ENCODE measurements around the gene HDAC4.

The HDAC4 gene

GRCh38 chr2:239154971-239155805 lies 245.6 kb downstream of the HDAC4 start:
- H3K27me3 ChIP-seq (ENCODE audit: insufficient read depth, low read length): no peaks in the 10 kb centered on the region
- H3F3A ChIP-seq (ENCODE audit: insufficient read depth, low read length): no peaks in the 10 kb centered on the region
- no peaks in the 10 kb centered on the region for H3K9me3 ChIP-seq (ENCODE audit: low read length)
- no peaks in the 10 kb centered on the region for H4K20me1 ChIP-seq (ENCODE audit: insufficient read depth, low read length)
- no peaks in the 10 kb centered on the region for H3K79me2 ChIP-seq (ENCODE audit: insufficient read depth, low read length)
- no peak overlapping the region for H3K9ac ChIP-seq (ENCODE audit: low read length)
- H3K36me3 ChIP-seq (ENCODE audit: insufficient read depth, low read length): no peaks in the 10 kb centered on the region
- no peak overlapping the region for H3K4me2 ChIP-seq (ENCODE audit: low read length)
- no peak overlapping the region for H3K4me3 ChIP-seq (ENCODE audit: low read depth, low read length, poor library complexity, severe bottlenecking)
- H3K9me2 ChIP-seq (ENCODE audit: low read depth, low read length): no peaks in the 10 kb centered on the region
- H3K27ac ChIP-seq (ENCODE audit: low read depth, low read length, poor library complexity, severe bottlenecking): no peak overlapping the region
- no peak overlapping the region for H2AFZ ChIP-seq (ENCODE audit: low read length)
- no peaks in the 10 kb centered on the region for H3K4me1 ChIP-seq (ENCODE audit: insufficient read depth, low read length, severe bottlenecking)
- no peak for TF ChIP-seq EZH2 (IDR thresholded peaks at IDR 0.05; ENCODE audit: borderline replicate concordance, low read length)
- TF ChIP-seq, protein P1, sequence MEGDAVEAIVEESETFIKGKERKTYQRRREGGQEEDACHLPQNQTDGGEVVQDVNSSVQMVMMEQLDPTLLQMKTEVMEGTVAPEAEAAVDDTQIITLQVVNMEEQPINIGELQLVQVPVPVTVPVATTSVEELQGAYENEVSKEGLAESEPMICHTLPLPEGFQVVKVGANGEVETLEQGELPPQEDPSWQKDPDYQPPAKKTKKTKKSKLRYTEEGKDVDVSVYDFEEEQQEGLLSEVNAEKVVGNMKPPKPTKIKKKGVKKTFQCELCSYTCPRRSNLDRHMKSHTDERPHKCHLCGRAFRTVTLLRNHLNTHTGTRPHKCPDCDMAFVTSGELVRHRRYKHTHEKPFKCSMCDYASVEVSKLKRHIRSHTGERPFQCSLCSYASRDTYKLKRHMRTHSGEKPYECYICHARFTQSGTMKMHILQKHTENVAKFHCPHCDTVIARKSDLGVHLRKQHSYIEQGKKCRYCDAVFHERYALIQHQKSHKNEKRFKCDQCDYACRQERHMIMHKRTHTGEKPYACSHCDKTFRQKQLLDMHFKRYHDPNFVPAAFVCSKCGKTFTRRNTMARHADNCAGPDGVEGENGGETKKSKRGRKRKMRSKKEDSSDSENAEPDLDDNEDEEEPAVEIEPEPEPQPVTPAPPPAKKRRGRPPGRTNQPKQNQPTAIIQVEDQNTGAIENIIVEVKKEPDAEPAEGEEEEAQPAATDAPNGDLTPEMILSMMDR (IDR thresholded peaks at IDR 0.05; ENCODE audit: low read length): no peak

DNA sequence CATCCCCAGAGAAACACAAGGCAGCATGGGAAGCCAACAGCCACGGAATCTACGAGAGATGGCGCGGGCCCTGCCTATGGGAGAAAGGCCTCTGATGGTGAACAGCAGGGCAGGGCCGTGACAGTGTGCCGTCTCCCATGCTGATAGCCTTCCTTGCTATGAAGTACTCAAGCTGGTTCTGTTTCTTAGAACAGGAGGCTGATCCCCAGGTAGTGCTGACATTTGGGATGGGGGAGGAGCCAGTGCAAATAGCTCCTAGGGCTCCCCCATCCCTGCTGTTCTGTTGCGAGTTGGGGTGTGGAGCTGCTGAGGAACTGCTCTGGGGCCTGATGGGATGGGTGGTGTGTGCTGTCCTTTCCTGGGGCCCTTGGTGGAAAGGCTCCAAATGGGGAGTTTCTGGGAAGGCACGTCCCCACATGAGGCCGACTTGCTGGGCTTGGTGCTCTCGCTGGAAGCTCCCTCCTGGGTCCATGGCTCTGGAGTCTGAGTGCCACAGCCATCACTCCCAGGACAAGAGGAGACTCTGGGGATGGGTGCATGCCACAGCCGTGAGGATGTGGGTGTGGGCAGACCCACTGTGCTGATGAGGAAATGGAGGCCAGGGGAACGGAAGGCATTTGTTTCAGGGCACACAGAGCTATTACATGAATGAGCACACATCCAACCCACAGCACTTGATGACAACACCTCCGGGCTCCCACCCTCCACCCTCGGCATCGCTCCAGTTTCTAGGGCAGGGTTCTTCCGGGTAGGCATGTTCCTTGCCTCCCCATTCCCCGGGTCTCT lies 246.8 kb downstream of the HDAC4 start:
- no peaks in the 10 kb centered on the region for H3K27me3 ChIP-seq (ENCODE audit: insufficient read depth, low read length)
- no peaks in the 10 kb centered on the region for H3K9me2 ChIP-seq (ENCODE audit: low read depth, low read length)
- H3K79me2 ChIP-seq (ENCODE audit: insufficient read depth, low read length): no peaks in the 10 kb centered on the region
- H2AFZ ChIP-seq (ENCODE audit: low read length): no peak overlapping the region
- no peaks in the 10 kb centered on the region for H3K9me3 ChIP-seq (ENCODE audit: low read length)
- H3K4me3 ChIP-seq (ENCODE audit: low read depth, low read length, poor library complexity, severe bottlenecking): no peak overlapping the region
- H3K9ac ChIP-seq (ENCODE audit: low read length): no peak overlapping the region
- no peak overlapping the region for H3K27ac ChIP-seq (ENCODE audit: low read depth, low read length, poor library complexity, severe bottlenecking)
- no peak for TF ChIP-seq EZH2 (IDR thresholded peaks at IDR 0.05; ENCODE audit: borderline replicate concordance, low read length)
- TF ChIP-seq, protein P1 (IDR thresholded peaks at IDR 0.05; ENCODE audit: low read length): no peak
- H4K20me1 ChIP-seq (ENCODE audit: insufficient read depth, low read length): no peaks in the 10 kb centered on the region
- H3K36me3 ChIP-seq (ENCODE audit: insufficient read depth, low read length): no peaks in the 10 kb centered on the region
- no peak overlapping the region for H3K4me2 ChIP-seq (ENCODE audit: low read length)
- no peaks in the 10 kb centered on the region for H3F3A ChIP-seq (ENCODE audit: insufficient read depth, low read length)
- no peaks in the 10 kb centered on the region for H3K4me1 ChIP-seq (ENCODE audit: insufficient read depth, low read length, severe bottlenecking)

DNA sequence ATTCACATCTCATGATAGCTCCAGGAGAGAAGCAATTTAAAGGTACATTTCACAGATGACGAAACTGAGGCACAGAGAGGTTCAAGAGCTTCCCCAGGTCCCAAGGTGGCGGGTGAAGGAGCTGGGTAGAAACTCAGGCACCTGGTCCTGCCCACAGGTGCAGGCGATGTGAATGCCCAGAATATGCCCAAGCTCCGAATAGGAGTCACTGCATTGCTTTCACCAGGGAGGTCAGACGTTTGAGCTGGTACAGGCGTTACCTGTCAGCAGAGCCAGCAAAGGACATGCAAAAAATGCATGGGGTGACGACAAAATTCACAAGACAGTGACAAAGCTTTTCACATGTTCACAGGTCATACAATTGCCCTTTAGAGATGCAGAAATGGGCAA lies 247.9 kb downstream of the HDAC4 start:
- Histone ChIP-seq H3K9me2 (ENCODE audit: low read depth, low read length) (no peaks in the 10 kb centered on the region), H2AFZ (ENCODE audit: low read length) (no peak overlapping the region), H3K36me3 (ENCODE audit: insufficient read depth, low read length) (no peaks in the 10 kb centered on the region), H4K20me1 (ENCODE audit: insufficient read depth, low read length) (no peaks in the 10 kb centered on the region), H3F3A (ENCODE audit: insufficient read depth, low read length) (no peaks in the 10 kb centered on the region), H3K27me3 (ENCODE audit: insufficient read depth, low read length) (no peaks in the 10 kb centered on the region; the same call in 1 of the 2 replicates), H3K9ac (ENCODE audit: low read length) (no peak overlapping the region), H3K27ac (ENCODE audit: low read depth, low read length, poor library complexity, severe bottlenecking) (no peak overlapping the region), H3K4me2 (ENCODE audit: low read length) (no peak overlapping the region), H3K9me3 (ENCODE audit: low read length) (no peaks in the 10 kb centered on the region), H3K4me3 (ENCODE audit: low read depth, low read length, poor library complexity, severe bottlenecking) (no peak overlapping the region), H3K79me2 (ENCODE audit: insufficient read depth, low read length) (no peaks in the 10 kb centered on the region), H3K4me1 (ENCODE audit: insufficient read depth, low read length, severe bottlenecking) (no peaks in the 10 kb centered on the region)
- TF ChIP-seq, protein P1 (IDR thresholded peaks at IDR 0.05; ENCODE audit: low read length): no peak
- no peak for TF ChIP-seq EZH2 (IDR thresholded peaks at IDR 0.05; ENCODE audit: borderline replicate concordance, low read length)
